Neural cell (in vitro differentiated cells): ENCODE results near the gene ZIC4.

Experiments used
- CTCF ChIP-seq: fragments of 450-650 bp; IDR thresholded peaks from 2 replicates; pipeline ENCODE4 v1.5.1; 2014; ENCODE audit warnings: antibody characterized with exemption, mild to moderate bottlenecking, moderate library complexity; ENCODE audit not compliant: poor library complexity, severe bottlenecking
- EP300 ChIP-seq: fragments of 450-650 bp; conservative IDR thresholded peaks from 2 replicates; pipeline ENCODE4 v1.6.1; 2014; ENCODE audit warnings: antibody characterized with exemption, mild to moderate bottlenecking, moderate library complexity; ENCODE audit not compliant: poor library complexity, severe bottlenecking
- POLR2AphosphoS5 ChIP-seq: IDR thresholded peaks from 2 replicates; pipeline ENCODE4 v1.6.1; 2012

- TF ChIP-seq CTCF (no peak), EP300 (no peak), POLR2AphosphoS5 (no peak)
These were observed 33.0 kb downstream of the ZIC4 start for GRCh38 chr3:147373301-147373700.
